WERI-Rb-1 (cell line): Measurements from ENCODE around the gene GRPEL1.

ENCODE experiments used
- DNase-seq: peaks from one replicate; pipeline ENCODE4 v3.0.0-alpha.2; 2020
- H3K27ac ChIP-seq: fragments of 250-450 bp; sonication (Bioruptor Pico); 2 replicates; pipeline ENCODE4 v1.5.1; 2020; ENCODE audit warnings: mild to moderate bottlenecking, moderate library complexity
- H3K27me3 ChIP-seq: fragments of 250-450 bp; sonication (Bioruptor Pico); 2 replicates; pipeline ENCODE4 v1.5.1; 2021; ENCODE audit warnings: mild to moderate bottlenecking, low read depth, moderate library complexity; ENCODE audit not compliant: insufficient read depth, severe bottlenecking
- H3K36me3 ChIP-seq: fragments of 250-450 bp; sonication (Bioruptor Pico); 2 replicates; pipeline ENCODE4 v1.5.1; 2020; ENCODE audit warnings: mild to moderate bottlenecking, moderate library complexity
- H3K4me3 ChIP-seq: 2 replicates; pipeline ENCODE4 v1.5.1; 2011; ENCODE audit warnings: low read depth, mild to moderate bottlenecking, control low read depth, low read length
- H3K9me3 ChIP-seq: fragments of 250-450 bp; sonication (Bioruptor Pico); 2 replicates; pipeline ENCODE4 v1.5.1; 2021; ENCODE audit warnings: mild to moderate bottlenecking, moderate library complexity; ENCODE audit not compliant: severe bottlenecking
- TF ChIP-seq, protein P1 (sequence below): IDR thresholded peaks from 2 replicates; pipeline ENCODE4 v1.5.1; 2011; ENCODE audit warnings: low read depth, mild to moderate bottlenecking, control low read depth, inconsistent platforms, low read length

GRPEL1 gene

DNA sequence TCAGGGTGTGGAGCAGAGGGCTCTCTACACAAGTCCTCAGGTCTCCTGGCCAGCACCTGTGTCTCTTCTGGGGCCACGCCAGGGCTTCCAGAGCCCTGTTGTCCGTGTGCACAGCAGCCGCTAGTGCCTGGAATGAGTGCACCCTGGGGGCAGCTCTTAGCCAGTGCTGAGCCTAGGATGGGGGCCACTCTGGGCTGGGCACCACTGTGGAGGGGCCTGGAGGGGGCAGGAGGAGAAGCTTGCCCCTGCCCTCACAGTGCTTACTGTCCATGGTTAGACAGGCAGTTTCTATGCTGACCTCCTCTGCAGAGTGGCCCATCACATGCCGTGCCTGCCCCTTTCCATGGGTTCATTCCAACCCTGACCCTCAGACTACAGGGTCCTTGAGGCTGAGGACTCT is 42.7 kb upstream of the GRPEL1 start:
- H3K9me3 ChIP-seq, result peaks cover 5% of the 10 kb centered on the region
- TF ChIP-seq, protein P1, sequence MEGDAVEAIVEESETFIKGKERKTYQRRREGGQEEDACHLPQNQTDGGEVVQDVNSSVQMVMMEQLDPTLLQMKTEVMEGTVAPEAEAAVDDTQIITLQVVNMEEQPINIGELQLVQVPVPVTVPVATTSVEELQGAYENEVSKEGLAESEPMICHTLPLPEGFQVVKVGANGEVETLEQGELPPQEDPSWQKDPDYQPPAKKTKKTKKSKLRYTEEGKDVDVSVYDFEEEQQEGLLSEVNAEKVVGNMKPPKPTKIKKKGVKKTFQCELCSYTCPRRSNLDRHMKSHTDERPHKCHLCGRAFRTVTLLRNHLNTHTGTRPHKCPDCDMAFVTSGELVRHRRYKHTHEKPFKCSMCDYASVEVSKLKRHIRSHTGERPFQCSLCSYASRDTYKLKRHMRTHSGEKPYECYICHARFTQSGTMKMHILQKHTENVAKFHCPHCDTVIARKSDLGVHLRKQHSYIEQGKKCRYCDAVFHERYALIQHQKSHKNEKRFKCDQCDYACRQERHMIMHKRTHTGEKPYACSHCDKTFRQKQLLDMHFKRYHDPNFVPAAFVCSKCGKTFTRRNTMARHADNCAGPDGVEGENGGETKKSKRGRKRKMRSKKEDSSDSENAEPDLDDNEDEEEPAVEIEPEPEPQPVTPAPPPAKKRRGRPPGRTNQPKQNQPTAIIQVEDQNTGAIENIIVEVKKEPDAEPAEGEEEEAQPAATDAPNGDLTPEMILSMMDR, result no peak
- H3K36me3 ChIP-seq, result no peaks in the 10 kb centered on the region
- no peak overlapping the region for H3K27ac ChIP-seq
- no peak overlapping the region for H3K4me3 ChIP-seq
- DNase-seq, result no peak
- H3K27me3 ChIP-seq, result no peaks in the 10 kb centered on the region

DNA sequence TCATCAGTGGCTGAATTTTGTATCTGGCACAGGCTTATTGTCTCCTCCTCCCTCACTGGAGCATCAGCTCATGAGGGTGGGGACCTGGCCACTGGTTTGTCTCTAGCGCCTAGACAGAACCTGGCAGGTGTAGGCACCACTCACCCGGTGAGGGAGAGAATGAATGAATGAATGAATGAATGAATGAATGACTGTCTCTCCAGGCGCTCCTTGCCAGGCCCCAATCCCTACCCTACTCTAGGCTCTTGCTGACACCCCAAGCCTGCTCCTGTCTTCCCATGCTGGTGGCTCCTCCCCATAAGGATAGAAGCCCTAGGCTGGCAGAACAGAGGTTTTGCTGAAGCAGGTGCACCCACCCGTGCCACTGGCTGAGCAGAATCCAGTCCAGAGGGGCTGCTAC is 41.3 kb upstream of the GRPEL1 start:
- DNase-seq, result no peak
- H3K9me3 ChIP-seq, result peaks cover 5% of the 10 kb centered on the region
- no peak overlapping the region for H3K27ac ChIP-seq
- no peaks in the 10 kb centered on the region for H3K27me3 ChIP-seq
- H3K4me3 ChIP-seq, result no peak overlapping the region
- no peaks in the 10 kb centered on the region for H3K36me3 ChIP-seq
- TF ChIP-seq, protein P1, result no peak

DNA sequence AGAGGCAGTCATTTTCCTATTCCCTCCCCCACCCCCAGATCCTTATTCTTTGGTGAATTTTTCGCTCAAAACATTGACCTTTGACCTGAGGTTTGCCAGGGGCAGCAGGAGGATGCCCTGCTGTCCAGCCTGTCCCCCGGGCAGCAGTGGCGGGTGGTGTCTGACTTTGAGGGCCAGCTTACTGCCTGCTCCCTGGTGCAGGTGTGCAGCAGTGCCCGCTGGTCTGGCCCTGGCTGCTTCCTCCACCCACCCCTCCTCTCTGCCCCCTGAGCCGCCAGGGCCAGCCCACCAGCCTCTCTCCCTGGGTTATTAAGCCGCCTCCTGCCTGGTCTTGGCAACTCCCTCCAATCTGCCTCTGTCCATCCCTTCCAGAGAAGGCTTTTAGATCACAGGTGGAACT is 40.8 kb upstream of the GRPEL1 start:
- Histone ChIP-seq H3K27ac (no peak overlapping the region), H3K36me3 (no peaks in the 10 kb centered on the region), H3K27me3 (no peaks in the 10 kb centered on the region), H3K9me3 (peaks cover 5% of the 10 kb centered on the region), H3K4me3 (no peak overlapping the region)
- TF ChIP-seq, protein P1, result no peak
- DNase-seq, result no peak

DNA sequence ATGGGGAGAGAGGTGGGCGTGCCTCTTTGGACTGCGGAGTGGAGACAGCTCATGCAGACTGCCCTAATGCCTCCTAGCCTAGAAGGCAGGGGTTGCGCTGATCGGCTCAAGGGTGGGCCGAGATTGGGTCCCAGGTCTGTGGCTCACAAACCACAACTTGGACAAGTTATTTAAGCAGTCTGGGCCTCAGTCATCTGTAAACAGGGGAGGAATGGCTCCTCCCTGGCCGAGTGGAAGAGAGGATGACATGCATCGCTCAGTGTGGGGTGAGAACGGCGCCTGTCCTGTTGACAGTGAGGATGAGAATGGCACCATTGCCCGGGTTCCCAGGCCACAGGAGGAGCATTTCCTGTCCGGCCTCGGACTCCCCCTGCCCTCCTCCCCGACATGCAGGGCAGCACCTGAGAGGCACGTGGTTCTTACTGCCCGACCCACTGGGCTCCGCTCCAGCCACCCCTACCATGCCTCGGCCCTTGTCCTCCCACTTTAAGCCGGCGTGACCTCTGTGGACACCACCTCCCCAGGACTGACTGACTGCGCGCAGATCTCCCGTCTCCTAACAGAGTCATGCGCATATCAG is 40.3 kb upstream of the GRPEL1 start:
- H3K4me3 ChIP-seq, result no peak overlapping the region
- H3K27me3 ChIP-seq, result no peaks in the 10 kb centered on the region
- no peak for DNase-seq
- H3K27ac ChIP-seq, result no peak overlapping the region
- TF ChIP-seq, protein P1, result no peak
- no peaks in the 10 kb centered on the region for H3K36me3 ChIP-seq
- peaks cover 5% of the 10 kb centered on the region for H3K9me3 ChIP-seq

DNA sequence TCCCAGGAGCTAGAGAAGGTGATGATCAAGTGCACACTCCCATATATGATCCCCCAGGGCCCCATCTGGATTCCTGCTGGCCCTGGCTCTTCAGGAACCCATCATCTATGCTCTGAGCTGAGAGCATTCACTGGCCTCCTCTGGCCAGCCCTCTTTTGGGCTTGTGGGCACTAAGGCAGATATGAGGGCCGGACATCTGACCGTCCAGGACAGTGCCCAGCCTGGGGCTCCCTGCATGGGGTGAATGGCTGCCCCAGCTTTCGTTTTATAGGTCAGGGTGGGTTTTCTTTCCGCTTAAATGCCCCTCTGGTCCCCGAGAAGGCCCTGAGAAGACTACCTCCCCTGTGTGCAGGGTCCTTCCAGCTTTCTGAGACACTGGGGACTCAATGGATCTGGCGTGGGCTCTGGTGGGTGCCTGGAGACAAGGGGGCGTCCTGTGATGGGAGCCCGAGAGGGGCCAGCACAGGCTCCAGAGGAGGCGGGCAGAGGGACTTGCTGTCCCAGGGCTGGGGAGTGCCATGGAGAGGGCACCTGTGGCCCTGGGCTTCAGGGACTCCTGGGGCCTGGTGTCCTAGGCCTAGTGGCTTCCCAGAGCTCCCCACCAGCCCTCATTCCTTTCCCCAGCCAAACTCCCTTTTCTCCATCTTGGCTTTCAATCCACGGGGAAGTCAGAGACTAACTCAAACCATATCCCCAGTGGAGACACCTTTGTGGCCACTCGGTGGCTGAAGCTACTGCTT is 39.5 kb upstream of the GRPEL1 start:
- no peaks in the 10 kb centered on the region for H3K27me3 ChIP-seq
- H3K27ac ChIP-seq, result no peak overlapping the region
- no peaks in the 10 kb centered on the region for H3K36me3 ChIP-seq
- H3K9me3 ChIP-seq, result peaks cover 5% of the 10 kb centered on the region
- no peak for DNase-seq
- H3K4me3 ChIP-seq, result no peak overlapping the region
- TF ChIP-seq, protein P1, result no peak

DNA sequence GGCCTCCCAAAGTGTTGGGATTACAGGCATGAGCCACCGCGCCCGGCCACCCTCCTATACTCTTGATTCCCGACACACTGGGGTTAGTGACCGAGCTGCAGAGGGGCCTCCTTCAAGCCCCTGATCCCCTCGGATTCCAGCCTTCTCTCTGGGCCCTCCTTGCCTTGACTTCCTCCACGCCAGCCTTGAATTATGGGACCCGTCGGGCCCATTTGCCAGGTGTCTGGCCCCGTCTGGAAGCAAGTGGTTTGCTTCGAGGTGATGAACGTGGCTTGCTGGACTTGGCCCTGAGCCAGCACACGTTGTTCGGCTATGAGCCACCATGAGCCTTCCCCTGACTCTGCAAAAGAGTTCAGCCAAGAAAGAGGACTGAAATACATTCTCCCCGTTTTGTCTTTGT is 37.4 kb upstream of the GRPEL1 start:
- H3K36me3 ChIP-seq, result no peaks in the 10 kb centered on the region
- no peak for DNase-seq
- no peak overlapping the region for H3K27ac ChIP-seq
- no peaks in the 10 kb centered on the region for H3K9me3 ChIP-seq
- TF ChIP-seq, protein P1, result no peak
- no peaks in the 10 kb centered on the region for H3K27me3 ChIP-seq
- H3K4me3 ChIP-seq, result no peak overlapping the region
